Renal cortical epithelial cell (primary cell): ENCODE data around the gene MYH7. TPM values are rescaled to one million over a fixed set of nuclear protein-coding genes. Genes with fewer than 3 reads are reported as not detected.
"Not testable (repeated sequence)": the region's sequence is repeated elsewhere in the genome, so short reads cannot be mapped to it uniquely, and the experiment has no call there.

Experiments used
- DNase-seq: peaks from one replicate; pipeline ENCODE4 v3.0.0-alpha.2; 2011; ENCODE audit warnings: low read depth
- total RNA-seq: library from RNA; depleted of rRNA; stranded (reverse); fragments of >200 nt; gene quantifications from 2 replicates; pipeline ENCODE4 v1.2.3, GENCODE V29; 2014

MYH7 gene
- total RNA-seq, 1 donor from 2014 or later = not detected

- peak; percentile 53 for DNase-seq
These were observed 4.8 kb downstream of the MYH7 start for GRCh38 chr14:23430723-23431085.

GRCh38 chr14:23430016-23430722 lies 5.3 kb downstream of the MYH7 start:
- DNase-seq = no peak

GRCh38 chr14:23428686-23429495 lies 6.6 kb downstream of the MYH7 start:
- no peak for DNase-seq

- DNase-seq = not testable (repeated sequence)
These were observed 9.7 kb downstream of the MYH7 start for GRCh38 chr14:23425798-23426197.

- DNase-seq = no peak
These were observed 10.3 kb downstream of the MYH7 start for GRCh38 chr14:23425169-23425568.

- no peak for DNase-seq
These were observed 11.8 kb downstream of the MYH7 start for GRCh38 chr14:23423657-23424056.

- DNase-seq = no peak
These were observed 13.9 kb downstream of the MYH7 start for GRCh38 chr14:23421594-23421993.

GRCh38 chr14:23419646-23420045 lies 15.8 kb downstream of the MYH7 start:
- not testable (repeated sequence) for DNase-seq

- DNase-seq = no peak
These were observed 17.4 kb downstream of the MYH7 start for GRCh38 chr14:23418021-23418420.

GRCh38 chr14:23417269-23417668 lies 18.2 kb downstream of the MYH7 start:
- not testable (repeated sequence) for DNase-seq

GRCh38 chr14:23416801-23417200 lies 18.7 kb downstream of the MYH7 start:
- no peak for DNase-seq

- no peak for DNase-seq
These were observed 19.4 kb downstream of the MYH7 start for GRCh38 chr14:23415821-23416778.

GRCh38 chr14:23414906-23415820 lies 20.3 kb downstream of the MYH7 start:
- DNase-seq = no peak

- DNase-seq = no peak
These were observed 21.2 kb downstream of the MYH7 start for GRCh38 chr14:23414254-23414653.

- no peak for DNase-seq
These were observed 21.8 kb downstream of the MYH7 start for GRCh38 chr14:23413681-23414080.

- DNase-seq = no peak
These were observed 23.6 kb downstream of the MYH7 start for GRCh38 chr14:23411563-23412525.

- DNase-seq = no peak
These were observed 25.4 kb downstream of the MYH7 start for GRCh38 chr14:23409966-23410635.

GRCh38 chr14:23409475-23409874 lies 26.0 kb downstream of the MYH7 start:
- no peak for DNase-seq

GRCh38 chr14:23408307-23408630 lies 27.2 kb downstream of the MYH7 start:
- DNase-seq = no peak
